Muscle layer of duodenum (tissue), 2 donors: ENCODE results near the gene TEC.
"Not testable (repeated sequence)": the region's sequence is repeated elsewhere in the genome, so short reads cannot be mapped to it uniquely, and the experiment has no call there.

ENCODE experiments used
- H3K27ac ChIP-seq: one replicate; pipeline ENCODE4 v1.7.0; 2013; ENCODE audit warnings: mild to moderate bottlenecking, low read length
- H3K27me3 ChIP-seq: one replicate; pipeline ENCODE4 v1.7.0; 2013; ENCODE audit warnings: low read depth, mild to moderate bottlenecking, control low read depth, low read length
- H3K36me3 ChIP-seq, 2 donors: one replicate each; pipeline ENCODE4 v1.7.0; 2013; ENCODE audit warnings: low read length in 2 of 2, control low read depth in 1 of 2, mild to moderate bottlenecking in 1 of 2; ENCODE audit not compliant: insufficient read depth in 2 of 2, control insufficient read depth in 1 of 2
- H3K4me1 ChIP-seq, 2 donors: one replicate each; pipeline ENCODE4 v1.7.0; 2013; ENCODE audit warnings: low read length in 2 of 2, mild to moderate bottlenecking in 2 of 2, control low read depth in 1 of 2, moderate library complexity in 1 of 2; ENCODE audit not compliant: insufficient read depth in 2 of 2, control insufficient read depth in 1 of 2
- H3K4me3 ChIP-seq, 2 donors: one replicate each; pipeline ENCODE4 v1.7.0; 2013; ENCODE audit warnings: low read length in 2 of 2, low read depth in 1 of 2, mild to moderate bottlenecking in 1 of 2
- H3K9me3 ChIP-seq, 2 donors: one replicate each; pipeline ENCODE4 v1.7.0; 2013; ENCODE audit warnings: low read length in 2 of 2, control low read depth in 1 of 2, mild to moderate bottlenecking in 1 of 2; ENCODE audit not compliant: control insufficient read depth in 1 of 2
- donor health status: healthy.

TEC gene

GRCh38 chr4:48193921-48194468, 75.6 kb downstream of the TEC start:
- no peaks in the 10 kb centered on the region for H3K9me3 ChIP-seq
- H3K4me1 ChIP-seq: peaks cover 7 to 9% of the 10 kb centered on the region in 2 donors
- no peak overlapping the region for H3K27ac ChIP-seq
- H3K27me3 ChIP-seq: no peaks in the 10 kb centered on the region
- H3K36me3 ChIP-seq: no peaks in the 10 kb centered on the region
- H3K4me3 ChIP-seq: no peak overlapping the region

GRCh38 chr4:48193096-48193836, 76.4 kb downstream of the TEC start:
- H3K4me3 ChIP-seq: no peak overlapping the region
- no peak overlapping the region for H3K27ac ChIP-seq
- no peaks in the 10 kb centered on the region for H3K27me3 ChIP-seq
- H3K4me1 ChIP-seq: peaks cover 7 to 9% of the 10 kb centered on the region in 2 donors
- no peaks in the 10 kb centered on the region for H3K36me3 ChIP-seq
- H3K9me3 ChIP-seq: no peaks in the 10 kb centered on the region

GRCh38 chr4:48191758-48192157, 77.9 kb downstream of the TEC start:
- Histone ChIP-seq H3K27me3 (no peaks in the 10 kb centered on the region), H3K9me3 (no peaks in the 10 kb centered on the region), H3K4me1 (peaks cover 7 to 9% of the 10 kb centered on the region in 2 donors), H3K27ac (no peak overlapping the region), H3K4me3 (no peak overlapping the region), H3K36me3 (no peaks in the 10 kb centered on the region)

- Histone ChIP-seq H3K4me3 (no peak overlapping the region), H3K9me3 (no peaks in the 10 kb centered on the region), H3K27me3 (no peaks in the 10 kb centered on the region), H3K36me3 (no peaks in the 10 kb centered on the region), H3K4me1 (peaks cover 6 to 7% of the 10 kb centered on the region in 2 donors), H3K27ac (no peak overlapping the region)
Observed at GRCh38 chr4:48190839-48191238, 78.8 kb downstream of the TEC start.

- no peaks in the 10 kb centered on the region for H3K36me3 ChIP-seq
- H3K4me1 ChIP-seq: no peaks in the 10 kb centered on the region
- H3K9me3 ChIP-seq: no peaks in the 10 kb centered on the region
- H3K4me3 ChIP-seq: no peak overlapping the region
- no peaks in the 10 kb centered on the region for H3K27me3 ChIP-seq
- no peak overlapping the region for H3K27ac ChIP-seq
Observed at GRCh38 chr4:48189731-48190130, 79.9 kb downstream of the TEC start.

- no peak overlapping the region for H3K27ac ChIP-seq
- H3K27me3 ChIP-seq: no peaks in the 10 kb centered on the region
- H3K4me3 ChIP-seq: no peak overlapping the region
- no peaks in the 10 kb centered on the region for H3K9me3 ChIP-seq
- no peaks in the 10 kb centered on the region for H3K36me3 ChIP-seq
- H3K4me1 ChIP-seq: no peaks in the 10 kb centered on the region
Observed at GRCh38 chr4:48188390-48188789, 81.2 kb downstream of the TEC start.

- H3K27ac ChIP-seq: no peak overlapping the region
- no peaks in the 10 kb centered on the region for H3K4me1 ChIP-seq
- no peak overlapping the region for H3K4me3 ChIP-seq
Observed at GRCh38 chr4:48187813-48188212, 81.8 kb downstream of the TEC start.

GRCh38 chr4:48187066-48187465, 82.6 kb downstream of the TEC start:
- not testable (repeated sequence) for H3K36me3 ChIP-seq, H3K27me3 ChIP-seq, H3K27ac ChIP-seq, H3K4me1 ChIP-seq, H3K4me3 ChIP-seq, H3K9me3 ChIP-seq

More at GRCh38 chr4:48187813-48188212, 81.8 kb downstream of the TEC start:
- Histone ChIP-seq H3K27me3 (no peaks in the 10 kb centered on the region), H3K36me3 (no peaks in the 10 kb centered on the region), H3K9me3 (no peaks in the 10 kb centered on the region)

- not testable (repeated sequence) for H3K27ac ChIP-seq, H3K36me3 ChIP-seq, H3K27me3 ChIP-seq, H3K4me3 ChIP-seq, H3K9me3 ChIP-seq, H3K4me1 ChIP-seq
Observed at GRCh38 chr4:48186394-48186793, 83.2 kb downstream of the TEC start.

GRCh38 chr4:48184882-48185281, 84.8 kb downstream of the TEC start:
- Histone ChIP-seq H3K4me3 (no peak overlapping the region), H3K27ac (no peak overlapping the region)

GRCh38 chr4:48180234-48180633, 89.4 kb downstream of the TEC start:
- H3K36me3 ChIP-seq: no peaks in the 10 kb centered on the region
- no peaks in the 10 kb centered on the region for H3K9me3 ChIP-seq
- no peak overlapping the region for H3K27ac ChIP-seq
- H3K4me1 ChIP-seq: no peaks in the 10 kb centered on the region
- H3K4me3 ChIP-seq: no peak overlapping the region
- H3K27me3 ChIP-seq: no peaks in the 10 kb centered on the region

More at GRCh38 chr4:48184882-48185281, 84.8 kb downstream of the TEC start:
- H3K36me3 ChIP-seq: no peaks in the 10 kb centered on the region
- no peaks in the 10 kb centered on the region for H3K9me3 ChIP-seq
- H3K27me3 ChIP-seq: no peaks in the 10 kb centered on the region
- H3K4me1 ChIP-seq: no peaks in the 10 kb centered on the region

- no peaks in the 10 kb centered on the region for H3K9me3 ChIP-seq
- no peak overlapping the region for H3K4me3 ChIP-seq
- no peaks in the 10 kb centered on the region for H3K27me3 ChIP-seq
- no peaks in the 10 kb centered on the region for H3K36me3 ChIP-seq
- H3K27ac ChIP-seq: no peak overlapping the region
- no peaks in the 10 kb centered on the region for H3K4me1 ChIP-seq
Observed at GRCh38 chr4:48178931-48179330, 90.7 kb downstream of the TEC start.
